Loucy (cell line): Measurements from ENCODE around the gene CAVIN1.
"Not testable (repeated sequence)": the region's sequence is repeated elsewhere in the genome, so short reads cannot be mapped to it uniquely, and the experiment has no call there.

Experiments
- H2AFZ ChIP-seq: fragments of 200-600 bp; sonication (generic); 2 replicates; pipeline ENCODE4 v1.6.0; 2016; ENCODE audit warnings: antibody characterized with exemption, mild to moderate bottlenecking, low read length, moderate library complexity
- H3F3A ChIP-seq: fragments of 200-600 bp; 2 replicates; pipeline ENCODE4 v1.6.0; 2016; ENCODE audit warnings: antibody characterized with exemption, low read depth, mild to moderate bottlenecking
- H3K27me3 ChIP-seq: fragments of 200-600 bp; sonication (generic); 2 replicates; pipeline ENCODE4 v1.6.1; 2014; ENCODE audit warnings: low read length, mild to moderate bottlenecking; ENCODE audit not compliant: insufficient read depth, poor library complexity, severe bottlenecking
- H3K36me3 ChIP-seq: fragments of 200-600 bp; sonication (generic); 2 replicates; pipeline ENCODE4 v1.6.1; 2016; ENCODE audit warnings: low read length; ENCODE audit not compliant: insufficient read depth
- H3K4me1 ChIP-seq: fragments of 200-600 bp; sonication (generic); 2 replicates; pipeline ENCODE4 v1.5.1; 2014; ENCODE audit warnings: low read length, mild to moderate bottlenecking; ENCODE audit not compliant: insufficient read depth, poor library complexity, severe bottlenecking
- H3K4me2 ChIP-seq: fragments of 200-600 bp; sonication (generic); 2 replicates; pipeline ENCODE4 v1.6.0; 2014; ENCODE audit warnings: antibody characterized with exemption, low read length, low read depth, mild to moderate bottlenecking; ENCODE audit not compliant: poor library complexity, severe bottlenecking
- H3K4me3 ChIP-seq: fragments of 200-600 bp; sonication (generic); 2 replicates; pipeline ENCODE4 v1.5.1; 2014; ENCODE audit warnings: low read length, mild to moderate bottlenecking, mixed read lengths; ENCODE audit not compliant: poor library complexity, severe bottlenecking
- H3K79me2 ChIP-seq: fragments of 200-600 bp; sonication (generic); 2 replicates; pipeline ENCODE4 v1.6.1; 2014; ENCODE audit warnings: low read length; ENCODE audit not compliant: insufficient read depth
- H3K9ac ChIP-seq: fragments of 200-600 bp; sonication (generic); 2 replicates; pipeline ENCODE4 v1.6.0; 2014; ENCODE audit warnings: mild to moderate bottlenecking, low read depth, low read length, moderate library complexity; ENCODE audit not compliant: poor library complexity, severe bottlenecking
- H3K9me2 ChIP-seq: fragments of 200-600 bp; sonication (generic); replicated peaks from 2 replicates; pipeline ENCODE4 v1.6.1; 2016; ENCODE audit warnings: low read depth, low read length, mixed read lengths
- H3K9me3 ChIP-seq: fragments of 200-600 bp; sonication (generic); 2 replicates; pipeline ENCODE4 v1.6.1; 2014; ENCODE audit warnings: mild to moderate bottlenecking, antibody characterized with exemption, low read length, low read depth; ENCODE audit not compliant: insufficient read depth
- H4K20me1 ChIP-seq: fragments of 200-600 bp; sonication (generic); 2 replicates; pipeline ENCODE4 v1.6.0; 2014; ENCODE audit warnings: antibody characterized with exemption, low read length, mild to moderate bottlenecking; ENCODE audit not compliant: insufficient read depth, poor library complexity, severe bottlenecking
- CTCF ChIP-seq: fragments of 200-600 bp; sonication (generic); conservative IDR thresholded peaks from 2 replicates; pipeline ENCODE4 v1.5.1; 2014; ENCODE audit warnings: mild to moderate bottlenecking, antibody characterized with exemption, low read length
- EZH2phosphoT487 ChIP-seq: fragments of 200-600 bp; IDR thresholded peaks from 2 replicates; pipeline ENCODE4 v1.6.1; 2018; ENCODE audit warnings: antibody characterized with exemption, mild to moderate bottlenecking, moderate library complexity, borderline replicate concordance

Gene CAVIN1

GRCh38 chr17:42453439-42453838 lies 30.4 kb upstream of the CAVIN1 start:
- no peaks in the 10 kb centered on the region for H3K9me3 ChIP-seq
- no peak overlapping the region for H2AFZ ChIP-seq
- H3K9ac ChIP-seq = no peak overlapping the region
- no peaks in the 10 kb centered on the region for H4K20me1 ChIP-seq
- no peaks in the 10 kb centered on the region for H3K36me3 ChIP-seq
- no peaks in the 10 kb centered on the region for H3K79me2 ChIP-seq
- H3K4me1 ChIP-seq = peaks cover 20% of the 10 kb centered on the region
- no peak overlapping the region for H3K4me2 ChIP-seq
- TF ChIP-seq EZH2phosphoT487 = no peak
- no peak for TF ChIP-seq CTCF
- peaks cover 7% of the 10 kb centered on the region; the same call in 1 of the 2 replicates for H3F3A ChIP-seq
- H3K4me3 ChIP-seq = no peak overlapping the region
- no peaks in the 10 kb centered on the region for H3K27me3 ChIP-seq
- no peaks in the 10 kb centered on the region for H3K9me2 ChIP-seq

- not testable (repeated sequence) for H3K9me2 ChIP-seq, H3K27me3 ChIP-seq, H3K9ac ChIP-seq, H3K9me3 ChIP-seq, H3K4me1 ChIP-seq, H3F3A ChIP-seq, H2AFZ ChIP-seq, H3K4me2 ChIP-seq, H3K79me2 ChIP-seq, H3K4me3 ChIP-seq, H4K20me1 ChIP-seq, H3K36me3 ChIP-seq
Observed at GRCh38 chr17:42451270-42451669, 28.2 kb upstream of the CAVIN1 start.

- H3K9me2 ChIP-seq, H4K20me1 ChIP-seq, H3K4me1 ChIP-seq, H3F3A ChIP-seq, H3K4me3 ChIP-seq, H3K27me3 ChIP-seq, H2AFZ ChIP-seq, H3K9me3 ChIP-seq, H3K79me2 ChIP-seq, H3K36me3 ChIP-seq, H3K9ac ChIP-seq, H3K4me2 ChIP-seq: not testable (repeated sequence)
Observed at GRCh38 chr17:42449838-42450237, 26.8 kb upstream of the CAVIN1 start.

- H3K4me1 ChIP-seq, H3K9me3 ChIP-seq: not testable (repeated sequence)
Observed at GRCh38 chr17:42449176-42449575, 26.1 kb upstream of the CAVIN1 start.

GRCh38 chr17:42442196-42442565 lies 19.1 kb upstream of the CAVIN1 start:
- Histone ChIP-seq H3K36me3 (no peaks in the 10 kb centered on the region), H3K9me2 (no peaks in the 10 kb centered on the region), H2AFZ (no peak overlapping the region), H3K9me3 (no peaks in the 10 kb centered on the region), H4K20me1 (no peaks in the 10 kb centered on the region), H3F3A (no peaks in the 10 kb centered on the region), H3K79me2 (no peaks in the 10 kb centered on the region), H3K4me2 (no peak overlapping the region), H3K4me1 (no peaks in the 10 kb centered on the region), H3K27me3 (no peaks in the 10 kb centered on the region), H3K9ac (no peak overlapping the region), H3K4me3 (no peak overlapping the region)
- no peak for TF ChIP-seq CTCF
- TF ChIP-seq EZH2phosphoT487 = no peak

More at GRCh38 chr17:42449176-42449575, 26.1 kb upstream of the CAVIN1 start:
- not testable (repeated sequence) for H2AFZ ChIP-seq, H3F3A ChIP-seq, H3K79me2 ChIP-seq, H3K36me3 ChIP-seq, H3K27me3 ChIP-seq, H4K20me1 ChIP-seq, H3K4me3 ChIP-seq, H3K9me2 ChIP-seq, H3K9ac ChIP-seq, H3K4me2 ChIP-seq
